H1 (cell line): ENCODE results near the gene SLC22A8. TPM values are rescaled to one million over a fixed set of nuclear protein-coding genes. Genes with fewer than 3 reads are reported as not detected.
"Not testable (repeated sequence)": the region's sequence is repeated elsewhere in the genome, so short reads cannot be mapped to it uniquely, and the experiment has no call there.

Experiments
- CTCF ChIA-PET: fragments of 300-600 bp; sonication (Branson Sonifier 250); formaldehyde crosslinking; loops from one replicate; lab custom pipeline; 2021; ENCODE audit not compliant: partially characterized antibody; lab: Charles Lee
- POLR2A ChIA-PET: fragments of 300-600 bp; sonication (Branson Sonifier 250); formaldehyde crosslinking; loops from one replicate; lab custom pipeline; 2021; ENCODE audit warnings: inconsistent platforms; ENCODE audit not compliant: partially characterized antibody; lab: Charles Lee
- DNase-seq, 2 experiments: peaks; one replicate each; pipeline versions ENCODE4 v3.0.0 to v3.0.0-alpha.2; 2010 to 2022; ENCODE audit warnings: low spot score in 2 of 2, low read depth in 1 of 2, mixed read lengths in 1 of 2
- FAIRE-seq: peaks from 2 replicates; lab custom pipeline; 2011; peaks lifted over from hg19 to GRCh38; lab: Jason Lieb, UNC
- H2AFZ ChIP-seq: 2 replicates; pipeline ENCODE4 v1.8.1; 2012; ENCODE audit warnings: low read length, inconsistent platforms
- H2AK5ac ChIP-seq: 2 replicates; pipeline ENCODE4 v1.6.1; 2013; ENCODE audit warnings: low read depth, low read length
- H2BK120ac ChIP-seq: replicated peaks from 2 replicates; pipeline ENCODE3; 2013; ENCODE audit warnings: low read depth, low read length, inconsistent platforms
- H2BK12ac ChIP-seq: 2 replicates; pipeline ENCODE4 v1.6.1; 2013; ENCODE audit warnings: low read depth, low read length
- H2BK15ac ChIP-seq: 2 replicates; pipeline ENCODE4 v1.6.1; 2013; ENCODE audit warnings: low read length
- H2BK20ac ChIP-seq: 2 replicates; pipeline ENCODE4 v1.6.1; 2013; ENCODE audit warnings: low read length
- H2BK5ac ChIP-seq: 2 replicates; pipeline ENCODE4 v1.6.1; 2013; ENCODE audit warnings: low read depth, low read length
- H3K14ac ChIP-seq: 2 replicates; pipeline ENCODE4 v1.6.1; 2013; ENCODE audit warnings: inconsistent platforms; ENCODE audit not compliant: insufficient read length
- H3K18ac ChIP-seq: 2 replicates; pipeline ENCODE4 v1.6.1; 2013; ENCODE audit warnings: low read length; ENCODE audit errors: extremely low read depth
- H3K23ac ChIP-seq: 2 replicates; pipeline ENCODE4 v1.6.1; 2013; ENCODE audit warnings: inconsistent platforms; ENCODE audit not compliant: insufficient read length
- H3K23me2 ChIP-seq: 2 replicates; pipeline ENCODE4 v1.6.1; 2013; ENCODE audit warnings: low read depth, low read length
- H3K27ac ChIP-seq: 2 replicates; pipeline ENCODE4 v1.6.1; 2011; ENCODE audit warnings: low read depth, low read length, inconsistent platforms
- H3K27me3 ChIP-seq, 4 experiments: replicated peaks in 1 of 4; 1 replicate in 1 of 4; 2 replicates in 3 of 4; pipeline versions ENCODE4 v1.6.1 to v1.8.1; 2011 to 2013; ENCODE audit warnings: low read length in 3 of 4, mild to moderate bottlenecking in 3 of 4, inconsistent platforms in 2 of 4, mixed read lengths in 2 of 4, moderate library complexity in 1 of 4; ENCODE audit not compliant: control insufficient read depth in 3 of 4, insufficient read depth in 3 of 4; ENCODE audit errors: extremely low read depth in 1 of 4
- H3K36me3 ChIP-seq, 4 experiments: 2 replicates each; pipeline versions ENCODE4 v1.6.1 to v1.8.1; 2011 to 2013; ENCODE audit warnings: mild to moderate bottlenecking in 4 of 4, low read length in 3 of 4, moderate library complexity in 2 of 4, control low read depth in 1 of 4, inconsistent platforms in 1 of 4; ENCODE audit not compliant: insufficient read depth in 4 of 4, control insufficient read depth in 2 of 4
- H3K4ac ChIP-seq: replicated peaks from 2 replicates; pipeline ENCODE3; 2013; ENCODE audit warnings: low read length, low read depth, mixed read lengths, inconsistent platforms; ENCODE audit not compliant: insufficient read length
- H3K4me1 ChIP-seq, 4 experiments: replicated peaks in 1 of 4; 1 replicate in 1 of 4; 2 replicates in 3 of 4; pipeline versions ENCODE4 v1.6.1 to v1.8.1; 2011 to 2013; ENCODE audit warnings: low read length in 3 of 4, inconsistent platforms in 2 of 4, mixed read lengths in 1 of 4; ENCODE audit not compliant: insufficient read depth in 4 of 4, control insufficient read depth in 3 of 4
- H3K4me2 ChIP-seq, 2 experiments: 2 replicates each; pipeline versions ENCODE4 v1.6.1 to v1.8.1; 2011 to 2013; ENCODE audit warnings: low read depth in 2 of 2, low read length in 2 of 2, control low read depth in 1 of 2, inconsistent platforms in 1 of 2, mild to moderate bottlenecking in 1 of 2; ENCODE audit not compliant: insufficient read depth in 1 of 2
- H3K4me3 ChIP-seq, 4 experiments: fragments of 200-600, 300-600 bp in 1 of 4; sonication (generic), shearing (Covaris generic), sonication (Bioruptor Twin) in 1 of 4; 2 replicates each; pipeline versions ENCODE4 v1.5.1 to v1.8.1; 2011 to 2016; ENCODE audit warnings: low read length in 4 of 4, low read depth in 3 of 4, control low read depth in 2 of 4, inconsistent platforms in 2 of 4, mild to moderate bottlenecking in 2 of 4, mixed read lengths in 1 of 4, moderate library complexity in 1 of 4; ENCODE audit not compliant: insufficient read depth in 2 of 4; ENCODE audit errors: extremely low read depth in 1 of 4
- H3K56ac ChIP-seq: replicated peaks from 2 replicates; pipeline ENCODE3; 2013; ENCODE audit warnings: low read depth, mild to moderate bottlenecking, mixed read lengths, low read length, inconsistent platforms; ENCODE audit not compliant: insufficient read length
- H3K79me1 ChIP-seq: 2 replicates; pipeline ENCODE4 v1.6.1; 2013; ENCODE audit warnings: low read depth, low read length, control low read depth
- H3K79me2 ChIP-seq, 2 experiments: 2 replicates each; pipeline versions ENCODE4 v1.6.1 to v1.8.1; 2012 to 2013; ENCODE audit warnings: low read length in 2 of 2, mild to moderate bottlenecking in 2 of 2, inconsistent platforms in 1 of 2; ENCODE audit not compliant: insufficient read depth in 2 of 2, control insufficient read depth in 1 of 2
- H3K9ac ChIP-seq, 4 experiments: replicated peaks in 1 of 4; 1 replicate in 1 of 4; 2 replicates in 3 of 4; pipeline versions ENCODE4 v1.6.1 to v1.8.1; 2011 to 2013; ENCODE audit warnings: low read depth in 3 of 4, low read length in 3 of 4, control low read depth in 2 of 4, mild to moderate bottlenecking in 2 of 4, moderate library complexity in 2 of 4, inconsistent platforms in 1 of 4; ENCODE audit errors: extremely low read depth in 1 of 4
- H3K9me3 ChIP-seq, 2 experiments: 2 replicates each; pipeline versions ENCODE4 v1.6.1 to v1.8.1; 2012 to 2013; ENCODE audit warnings: mild to moderate bottlenecking in 2 of 2, moderate library complexity in 2 of 2, control low read depth in 1 of 2, inconsistent platforms in 1 of 2, low read depth in 1 of 2, low read length in 1 of 2, mixed read lengths in 1 of 2; ENCODE audit not compliant: insufficient read depth in 2 of 2
- H4K20me1 ChIP-seq, 2 experiments: replicated peaks in 1 of 2; 2 replicates each; pipeline versions ENCODE3 to v1.8.1; 2011 to 2013; ENCODE audit warnings: inconsistent platforms in 2 of 2, low read length in 2 of 2, mild to moderate bottlenecking in 1 of 2; ENCODE audit not compliant: insufficient read depth in 2 of 2, control insufficient read depth in 1 of 2
- H4K5ac ChIP-seq: 2 replicates; pipeline ENCODE4 v1.6.1; 2013; ENCODE audit warnings: low read length, low read depth, mixed read lengths, inconsistent platforms; ENCODE audit not compliant: insufficient read length
- H4K8ac ChIP-seq: 2 replicates; pipeline ENCODE4 v1.8.0; 2013; ENCODE audit warnings: mild to moderate bottlenecking, moderate library complexity, low read length, inconsistent platforms; ENCODE audit not compliant: insufficient read depth; ENCODE audit errors: extremely low read depth
- H4K91ac ChIP-seq: replicated peaks from 2 replicates; pipeline ENCODE3; 2013; ENCODE audit warnings: low read length, mixed read lengths, inconsistent platforms; ENCODE audit not compliant: insufficient read length
- WGBS, 2 experiments: shearing (Covaris generic) in 1 of 2; methylation state at CpG; one replicate each; pipeline versions ENCODE4 v1.1.6 to v1.1.7; 2013 to 2015; ENCODE audit warnings: low lambda C conversion rate in 2 of 2, mixed read lengths in 2 of 2, inconsistent platforms in 1 of 2, low coverage in 1 of 2, missing lambda C conversion rate in 1 of 2; ENCODE audit not compliant: insufficient replicate concordance in 2 of 2, insufficient coverage in 1 of 2, insufficient read length in 1 of 2; ENCODE audit errors: extremely low coverage in 1 of 2, missing lambda C conversion rate in 1 of 2; 5-methylcytosine and 5-hydroxymethylcytosine counted together
- polyA plus RNA-seq, 7 experiments: library from polyadenylated mRNA; depleted of rRNA in 3 of 7; stranded (reverse) in 5 of 7; unstranded in 2 of 7; fragments of >200 nt in 5 of 7; fragments of 200-250 nt in 2 of 7; gene quantifications; 1 replicate in 5 of 7; 2 replicates in 1 of 7; 4 replicates in 1 of 7; pipeline versions ENCODE4 v1.2.1 to v1.2.3, GENCODE V29; 2011 to 2013; ENCODE audit warnings: missing spikeins in 2 of 7, mixed read lengths in 2 of 7
- total RNA-seq: library from RNA; stranded (reverse); fragmentation: NEBNext Ultra II Directional; extraction: Animal tissue kit (Norgen Biotek cat#: 25700); gene quantifications from 2 replicates; pipeline ENCODE4 v1.2.1, GENCODE V29; 2021

Gene SLC22A8
- total and polyA plus RNA-seq, 2 of the 8 experiments (the other 6 are each of a cell fraction or from before 2014, with no cell fraction given), result not detected

DNA sequence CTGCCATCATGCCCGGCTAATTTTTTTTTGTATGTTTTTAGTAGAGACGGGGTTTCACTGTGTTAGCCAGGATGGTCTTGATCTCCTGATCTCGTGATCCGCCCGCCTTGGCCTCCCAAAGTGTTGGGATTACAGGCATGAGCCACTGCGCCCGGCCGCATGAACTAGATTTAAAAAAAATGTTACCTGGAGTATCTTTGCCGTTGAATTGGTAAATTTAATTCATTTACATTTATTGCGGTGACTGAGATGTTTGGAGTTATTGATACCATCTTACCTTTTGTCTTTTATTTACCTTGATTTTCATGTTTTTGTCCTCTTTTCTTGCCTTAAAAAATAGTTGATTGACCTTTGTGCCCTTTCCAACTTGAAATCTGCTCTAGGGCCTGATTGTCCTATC lies 70.1 kb downstream of the SLC22A8 start:
- not testable (repeated sequence) for H3K27ac ChIP-seq, H3K36me3 ChIP-seq, H3K79me1 ChIP-seq, H3K23me2 ChIP-seq, H3K23ac ChIP-seq, H3K56ac ChIP-seq, H2BK12ac ChIP-seq, H3K4me2 ChIP-seq, H3K27me3 ChIP-seq, H3K18ac ChIP-seq, H4K20me1 ChIP-seq, H3K4me1 ChIP-seq, H3K14ac ChIP-seq, FAIRE-seq, H3K9ac ChIP-seq, H2AFZ ChIP-seq, H2AK5ac ChIP-seq, H2BK5ac ChIP-seq, H3K4me3 ChIP-seq, H4K5ac ChIP-seq, H4K91ac ChIP-seq, H3K9me3 ChIP-seq, H2BK120ac ChIP-seq, H2BK20ac ChIP-seq, H2BK15ac ChIP-seq, H4K8ac ChIP-seq, H3K79me2 ChIP-seq, H3K4ac ChIP-seq
- POLR2A ChIA-PET, result interaction anchor here (1.4 kb wide), 1 partner anchor 60 kb away, joined by 3 read pairs; no protein-coding TSS in a partner anchor
- peak in 1 of 2 experiments; percentile 7 for DNase-seq
- CTCF ChIA-PET, result interaction anchor here (3.7 to 5.4 kb wide), 2 partner anchors 30 to 39 kb away, joined by 11 to 26 read pairs; no protein-coding TSS in a partner anchor
- 97% methylated on average over 10 of the region's 10 CpGs; no CpG with 5 or more reads in 1 of the 2 experiments for WGBS, 2 experiments

Other genes with a start within 250 kb of the SLC22A8 start
- 29.6 and 31.9 TPM in 2 replicates for gene TAF6L, start 244.4 kb downstream of the SLC22A8 start, total RNA-seq
- 24.8 and 37.3 TPM in 2 replicates for gene TAF6L, start 244.4 kb downstream of the SLC22A8 start, polyA plus RNA-seq (2011; rRNA removed)
- gene TMEM179B, start 228.4 kb downstream of the SLC22A8 start, total RNA-seq, result 16.3 and 18.6 TPM in 2 replicates
- gene TMEM179B, start 228.4 kb downstream of the SLC22A8 start, polyA plus RNA-seq (2011; rRNA removed), result 62.2 and 65.1 TPM in 2 replicates
- 22.9 and 23.5 TPM in 2 replicates for gene TMEM223, start 223.8 kb downstream of the SLC22A8 start, total RNA-seq
- gene TMEM223, start 223.8 kb downstream of the SLC22A8 start, polyA plus RNA-seq (2011; rRNA removed), result 59.7 and 64.1 TPM in 2 replicates
- gene NXF1, start 210.4 kb downstream of the SLC22A8 start, total RNA-seq, result 44.8 and 49.8 TPM in 2 replicates
- gene NXF1, start 210.4 kb downstream of the SLC22A8 start, polyA plus RNA-seq (2011; rRNA removed), result 48.1 and 63.6 TPM in 2 replicates
- gene STX5, start 183.8 kb downstream of the SLC22A8 start, total RNA-seq, result 24.2 and 25.3 TPM in 2 replicates
- 23.4 and 28.5 TPM in 2 replicates for gene STX5, start 183.8 kb downstream of the SLC22A8 start, polyA plus RNA-seq (2011; rRNA removed)
- gene TEX54, start 183.0 kb downstream of the SLC22A8 start, total RNA-seq, result 1.2 TPM in 1 of 2 replicates, not detected in the other
- not detected in 2 replicates for gene TEX54, start 183.0 kb downstream of the SLC22A8 start, polyA plus RNA-seq (2011; rRNA removed)
- gene WDR74, start 176.3 kb downstream of the SLC22A8 start, total RNA-seq, result 97.0 and 101 TPM in 2 replicates
- gene WDR74, start 176.3 kb downstream of the SLC22A8 start, polyA plus RNA-seq (2011; rRNA removed), result 93.6 and 116 TPM in 2 replicates
- 393 and 410 TPM in 2 replicates for gene SLC3A2, start 134.9 kb downstream of the SLC22A8 start, total RNA-seq
- gene SLC3A2, start 134.9 kb downstream of the SLC22A8 start, polyA plus RNA-seq (2011; rRNA removed), result 435 and 574 TPM in 2 replicates
- gene CHRM1, start 94.5 kb downstream of the SLC22A8 start, total RNA-seq, result not detected in 2 replicates
- 0.05 and 0.08 TPM in 2 replicates for gene CHRM1, start 94.5 kb downstream of the SLC22A8 start, polyA plus RNA-seq (2011; rRNA removed)
- gene SLC22A6, start 30.9 kb downstream of the SLC22A8 start, total RNA-seq, result not detected in 2 replicates
- not detected in 2 replicates for gene SLC22A6, start 30.9 kb downstream of the SLC22A8 start, polyA plus RNA-seq (2011; rRNA removed)
- gene SLC22A24, start 128.4 kb upstream of the SLC22A8 start, total RNA-seq, result not detected in 2 replicates
- gene SLC22A24, start 128.4 kb upstream of the SLC22A8 start, polyA plus RNA-seq (2011; rRNA removed), result not detected in 2 replicates
- not detected in 2 replicates for gene SLC22A25, start 227.8 kb upstream of the SLC22A8 start, total RNA-seq
- gene SLC22A25, start 227.8 kb upstream of the SLC22A8 start, polyA plus RNA-seq (2011; rRNA removed), result not detected in 2 replicates